ENCODE data around the gene ITGA1.

DNA sequence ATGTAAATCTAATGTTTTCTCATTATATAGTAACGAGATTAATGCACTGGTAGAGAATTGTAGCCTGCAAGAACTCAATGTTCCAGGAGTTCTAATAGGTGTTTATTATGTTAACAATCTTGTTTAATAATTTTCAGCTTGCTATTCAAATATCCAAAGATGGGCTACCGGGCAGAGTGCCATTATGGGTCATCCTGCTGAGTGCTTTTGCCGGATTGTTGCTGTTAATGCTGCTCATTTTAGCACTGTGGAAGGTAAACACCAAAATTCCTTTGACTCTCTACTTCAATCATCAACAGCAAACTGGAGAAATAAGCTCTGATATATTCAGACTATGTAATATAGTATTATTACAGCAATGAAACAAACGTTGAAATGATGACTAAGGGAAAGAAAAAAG is 159.5 kb downstream of the ITGA1 start:
- TF ChIP-seq POLR2A (IDR thresholded peaks at IDR 0.05) (no peak), CTCF (IDR thresholded peaks at IDR 0.05) (no peak)
